Spleen (tissue), 11 donors: ENCODE data around the gene KRT13. TPM values are rescaled to one million over a fixed set of nuclear protein-coding genes. Genes with fewer than 3 reads are reported as not detected.

Experiments used
- DNase-seq: peaks from one replicate; pipeline ENCODE4 v3.0.0-alpha.2; 2020
- H3K27ac ChIP-seq, 8 donors: fragments of 200-600 bp; sonication (generic) in 7 of 8; 1 replicate in 4 of 8; 2 replicates in 4 of 8; pipeline versions ENCODE4 v1.5.0 to v1.8.0; 2016 to 2021; ENCODE audit warnings: inconsistent platforms in 4 of 8, mild to moderate bottlenecking in 4 of 8, moderate library complexity in 1 of 8
- H3K27me3 ChIP-seq, 7 donors: fragments of 200-600 bp; sonication (generic) in 6 of 7; replicated peaks in 1 of 7; 1 replicate in 4 of 7; 2 replicates in 3 of 7; pipeline versions ENCODE4 v1.5.0 to v1.8.0; 2016 to 2021; ENCODE audit warnings: inconsistent platforms in 3 of 7, mild to moderate bottlenecking in 1 of 7
- H3K36me3 ChIP-seq, 6 donors: fragments of 200-600 bp; sonication (generic) in 5 of 6; 1 replicate in 4 of 6; 2 replicates in 2 of 6; pipeline versions ENCODE4 v1.5.0 to v1.8.0; 2016 to 2021; ENCODE audit warnings: inconsistent platforms in 2 of 6
- H3K4me1 ChIP-seq, 6 donors: fragments of 200-600 bp; sonication (generic) in 5 of 6; 1 replicate in 3 of 6; 2 replicates in 3 of 6; pipeline versions ENCODE4 v1.5.0 to v1.8.0; 2016 to 2021; ENCODE audit warnings: inconsistent platforms in 3 of 6
- H3K4me3 ChIP-seq, 8 donors: fragments of 200-600 bp; sonication (generic) in 7 of 8; 1 replicate in 4 of 8; 2 replicates in 4 of 8; pipeline versions ENCODE4 v1.5.0 to v1.8.0; 2016 to 2021; ENCODE audit warnings: inconsistent platforms in 4 of 8, mild to moderate bottlenecking in 4 of 8, moderate library complexity in 2 of 8
- H3K9me3 ChIP-seq, 8 donors: fragments of 200-600 bp; sonication (generic) in 7 of 8; 1 replicate in 4 of 8; 2 replicates in 4 of 8; pipeline versions ENCODE4 v1.5.0 to v1.8.0; 2016 to 2021; ENCODE audit warnings: inconsistent platforms in 4 of 8
- POLR2A ChIP-seq, 3 donors: fragments of 450-650 bp; IDR thresholded peaks; one replicate each; pipeline ENCODE4 v1.5.1; 2017; ENCODE audit warnings: antibody characterized with exemption in 3 of 3, mild to moderate bottlenecking in 1 of 3
- POLR2AphosphoS5 ChIP-seq, 3 donors: sonication (generic); formaldehyde crosslinking; IDR thresholded peaks; one replicate each; pipeline ENCODE4 v1.5.1; 2017; ENCODE audit warnings: antibody characterized with exemption in 3 of 3
- WGBS, 5 donors: extraction: QIAGEN DNeasy Blood & Tissue Kit in 3 of 5; methylation state at CpG; one replicate each; pipeline versions ENCODE4 v1.1.5 to v1.1.7; 2013 to 2018; 5-methylcytosine and 5-hydroxymethylcytosine counted together
- intact Hi-C: fragments of 100-400 bp; cut with DNase I; formaldehyde crosslinking; loops from one replicate; pipeline ENCODE4 v1.15.0; 2023; ENCODE audit warnings: low total_unique reads
- polyA plus RNA-seq, 3 donors: library from polyadenylated mRNA; stranded (reverse); fragments of 200-250 nt; gene quantifications; one replicate each; pipeline ENCODE4 v1.2.1, GENCODE V29; 2013
- total RNA-seq, 7 donors: library from RNA; depleted of rRNA in 3 of 7; stranded (reverse); fragments of >200 nt in 3 of 7; fragmentation: NEBNext Ultra II Directional in 4 of 7; extraction: Animal tissue kit (Norgen Biotek cat#: 25700) in 4 of 7; gene quantifications; one replicate each; pipeline versions ENCODE4 v1.1.0 to v1.2.1, GENCODE V29; 2016 to 2021
- TF ChIP-seq, protein P1 (sequence below), 11 experiments: fragments of 200-600 bp in 7 of 11; fragments of 450-650 bp in 4 of 11; sonication (generic) in 4 of 11; IDR thresholded peaks in 8 of 11; conservative IDR thresholded peaks in 3 of 11; 1 replicate in 7 of 11; 2 replicates in 4 of 11; pipeline versions ENCODE4 v1.4.0 to v1.8.0; 2016 to 2021; ENCODE audit warnings: antibody characterized with exemption in 11 of 11, inconsistent platforms in 4 of 11, mild to moderate bottlenecking in 1 of 11
- donor health status: healthy with polysubstance abuse.
- donor health status: DM: no; HTN: no; CAD: no; lungs with moderate emphysema.
- donor health status: DM: no; HTN: no; CAD: no.
- donor health status: Bipolar disorder and iron deficiency.
- donor health status: healthy.
- donor health status: DM: no; HTN: no; CAD: no.
- donor health status: DM: yes; HTN: yes; CAD: no.

KRT13 gene
- total and polyA plus RNA-seq, 10 donors, result 1.6 to 26.4 (median 3.8) TPM; not detected in 7

DNA sequence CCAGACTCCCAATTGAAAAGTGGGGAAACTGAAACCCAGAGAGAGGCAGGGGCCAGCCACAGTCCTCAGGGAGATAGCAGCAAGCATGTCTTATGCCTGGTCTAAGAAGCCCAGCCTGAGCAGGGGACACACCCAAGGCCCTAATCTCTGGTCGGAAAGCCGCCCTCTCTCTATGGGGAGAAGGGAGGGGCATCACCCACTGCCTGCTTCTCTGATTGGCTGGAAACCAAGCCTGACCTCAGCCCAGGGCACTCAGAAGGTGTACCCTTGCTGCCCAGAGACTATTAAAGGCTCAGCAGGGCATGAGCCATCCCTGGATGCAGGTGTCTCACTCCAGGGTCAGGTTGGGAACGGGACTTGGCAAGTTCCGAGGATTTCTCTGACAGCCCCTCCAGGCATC, 5.7 kb upstream of the KRT13 start:
- peaks cover 0 to 8% (median 3%) of the 10 kb centered on the region in 6 donors for H3K4me1 ChIP-seq
- WGBS, 5 donors, result 82 to 89% (median 85%) methylated on average over 4 of the region's 4 CpGs; no CpG with 5 or more reads in 1 of the 5 donors
- H3K27ac ChIP-seq, result no peak overlapping the region
- peaks cover 0 to 6% (median 0%) of the 10 kb centered on the region in 7 donors for H3K27me3 ChIP-seq
- H3K4me3 ChIP-seq, result no peak overlapping the region
- no peaks in the 10 kb centered on the region for H3K9me3 ChIP-seq
- intact Hi-C loops, result no loop called here
- H3K36me3 ChIP-seq, result no peaks in the 10 kb centered on the region
- no peak for DNase-seq
- TF ChIP-seq, protein P1, sequence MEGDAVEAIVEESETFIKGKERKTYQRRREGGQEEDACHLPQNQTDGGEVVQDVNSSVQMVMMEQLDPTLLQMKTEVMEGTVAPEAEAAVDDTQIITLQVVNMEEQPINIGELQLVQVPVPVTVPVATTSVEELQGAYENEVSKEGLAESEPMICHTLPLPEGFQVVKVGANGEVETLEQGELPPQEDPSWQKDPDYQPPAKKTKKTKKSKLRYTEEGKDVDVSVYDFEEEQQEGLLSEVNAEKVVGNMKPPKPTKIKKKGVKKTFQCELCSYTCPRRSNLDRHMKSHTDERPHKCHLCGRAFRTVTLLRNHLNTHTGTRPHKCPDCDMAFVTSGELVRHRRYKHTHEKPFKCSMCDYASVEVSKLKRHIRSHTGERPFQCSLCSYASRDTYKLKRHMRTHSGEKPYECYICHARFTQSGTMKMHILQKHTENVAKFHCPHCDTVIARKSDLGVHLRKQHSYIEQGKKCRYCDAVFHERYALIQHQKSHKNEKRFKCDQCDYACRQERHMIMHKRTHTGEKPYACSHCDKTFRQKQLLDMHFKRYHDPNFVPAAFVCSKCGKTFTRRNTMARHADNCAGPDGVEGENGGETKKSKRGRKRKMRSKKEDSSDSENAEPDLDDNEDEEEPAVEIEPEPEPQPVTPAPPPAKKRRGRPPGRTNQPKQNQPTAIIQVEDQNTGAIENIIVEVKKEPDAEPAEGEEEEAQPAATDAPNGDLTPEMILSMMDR (IDR thresholded peaks at IDR 0.05 in 8 of 11, conservative IDR thresholded peaks at IDR 0.05 in 3 of 11), result no peak
- TF ChIP-seq POLR2A (IDR thresholded peaks at IDR 0.05) (no peak), POLR2AphosphoS5 (IDR thresholded peaks at IDR 0.05) (no peak)

DNA sequence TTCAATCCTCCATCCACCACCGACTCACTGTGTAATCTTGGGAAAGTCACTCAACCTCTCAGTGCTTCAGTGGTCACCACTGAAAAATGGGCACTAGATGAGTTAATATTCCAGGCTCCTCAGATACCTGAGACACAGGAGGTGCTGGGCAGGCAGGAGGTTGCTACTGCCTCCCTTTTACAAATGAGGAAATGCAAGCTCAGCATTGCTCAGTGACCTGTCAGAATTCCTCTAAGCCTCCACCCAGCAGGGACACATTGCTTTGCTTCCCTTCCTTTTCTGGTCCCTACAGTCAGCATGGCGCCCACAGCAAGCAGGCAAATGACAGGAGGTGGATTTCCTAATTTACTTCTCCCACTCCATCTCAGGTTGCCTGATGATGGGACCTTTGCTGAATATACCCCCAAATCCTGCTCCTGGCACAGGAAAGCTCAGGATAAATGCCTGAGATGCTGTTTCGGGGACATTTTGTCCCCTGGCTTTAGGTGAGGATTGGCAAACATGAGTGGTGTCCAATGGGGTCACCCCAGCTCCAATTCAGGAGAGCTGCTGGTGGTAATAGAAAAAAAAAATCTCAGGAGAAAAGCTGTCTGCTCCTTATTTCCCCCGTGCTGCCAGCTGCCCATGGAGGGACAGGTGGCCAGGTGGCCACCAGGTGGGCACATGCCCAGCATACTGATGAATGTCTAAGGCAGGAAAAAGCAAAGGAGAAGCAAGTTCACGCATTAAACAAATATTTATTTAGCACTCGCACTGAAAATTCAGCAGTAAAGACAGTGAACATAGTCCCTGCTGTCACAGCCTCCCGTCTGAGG, 5.0 kb upstream of the KRT13 start:
- TF ChIP-seq, protein P1 (IDR thresholded peaks at IDR 0.05 in 8 of 11, conservative IDR thresholded peaks at IDR 0.05 in 3 of 11), result no peak
- TF ChIP-seq POLR2A (IDR thresholded peaks at IDR 0.05) (no peak), POLR2AphosphoS5 (IDR thresholded peaks at IDR 0.05) (no peak)
- DNase-seq, result no peak
- intact Hi-C loops, result no loop called here
- Histone ChIP-seq H3K36me3 (no peaks in the 10 kb centered on the region), H3K4me3 (no peak overlapping the region), H3K4me1 (peaks cover 0 to 8% (median 3%) of the 10 kb centered on the region in 6 donors), H3K27me3 (peaks cover 0 to 6% (median 0%) of the 10 kb centered on the region in 7 donors), H3K27ac (no peak overlapping the region), H3K9me3 (no peaks in the 10 kb centered on the region)
- 79 to 90% (median 85%) methylated on average over 7 of the region's 7 CpGs for WGBS, 5 donors

DNA sequence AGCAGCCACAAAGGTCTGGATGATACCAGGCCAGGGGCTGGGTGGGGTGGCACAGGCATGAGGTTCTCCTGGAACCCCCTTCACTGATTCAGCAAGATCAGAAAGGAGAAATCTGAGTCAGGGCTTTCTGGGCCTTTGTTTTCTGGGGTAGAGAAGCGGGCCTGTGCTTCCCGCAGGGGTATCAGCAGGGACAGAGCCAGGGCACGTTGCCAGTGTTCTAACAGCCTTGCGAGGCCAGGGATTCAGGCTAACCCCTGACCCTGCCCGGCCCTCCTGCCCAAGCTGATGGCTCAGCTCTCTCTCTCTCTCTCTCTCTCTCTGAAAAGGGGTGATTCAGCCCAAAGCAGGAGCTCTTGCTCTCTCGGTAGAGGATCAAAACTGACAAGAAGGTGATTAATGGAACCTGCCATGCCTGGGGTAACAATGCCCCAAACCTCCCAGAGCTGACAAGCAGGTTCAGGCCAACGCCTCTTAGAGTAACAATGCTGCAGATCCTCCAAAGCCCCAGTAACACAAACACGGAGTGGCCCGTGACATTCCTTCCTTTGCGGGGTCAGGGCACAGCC, 2.0 kb upstream of the KRT13 start:
- DNase-seq, result no peak
- H3K4me1 ChIP-seq, result peaks cover 0 to 2% (median under 1%) of the 10 kb centered on the region in 6 donors
- peaks cover 0 to 6% (median 0%) of the 10 kb centered on the region in 7 donors for H3K27me3 ChIP-seq
- intact Hi-C loops, result no loop called here
- TF ChIP-seq POLR2AphosphoS5 (IDR thresholded peaks at IDR 0.05) (no peak), POLR2A (IDR thresholded peaks at IDR 0.05) (no peak)
- TF ChIP-seq, protein P1 (IDR thresholded peaks at IDR 0.05 in 8 of 11, conservative IDR thresholded peaks at IDR 0.05 in 3 of 11), result no peak
- H3K36me3 ChIP-seq, result no peaks in the 10 kb centered on the region
- H3K9me3 ChIP-seq, result no peaks in the 10 kb centered on the region
- H3K27ac ChIP-seq, result peak overlapping the region in 1 of 8 donors; percentile 13
- WGBS, 5 donors, result 48 to 66% (median 66%) methylated on average over 8 to 10 of the region's 10 CpGs
- no peak overlapping the region for H3K4me3 ChIP-seq
